Measurements from ENCODE around the gene ICE1. TPM values are rescaled to one million over a fixed set of nuclear protein-coding genes. Genes with fewer than 3 reads are reported as not detected.
"Not testable (repeated sequence)": the region's sequence is repeated elsewhere in the genome, so short reads cannot be mapped to it uniquely, and the experiment has no call there.

Gene ICE1
- total RNA-seq, 1 donor from 2014 or later: 21.8 TPM

DNA sequence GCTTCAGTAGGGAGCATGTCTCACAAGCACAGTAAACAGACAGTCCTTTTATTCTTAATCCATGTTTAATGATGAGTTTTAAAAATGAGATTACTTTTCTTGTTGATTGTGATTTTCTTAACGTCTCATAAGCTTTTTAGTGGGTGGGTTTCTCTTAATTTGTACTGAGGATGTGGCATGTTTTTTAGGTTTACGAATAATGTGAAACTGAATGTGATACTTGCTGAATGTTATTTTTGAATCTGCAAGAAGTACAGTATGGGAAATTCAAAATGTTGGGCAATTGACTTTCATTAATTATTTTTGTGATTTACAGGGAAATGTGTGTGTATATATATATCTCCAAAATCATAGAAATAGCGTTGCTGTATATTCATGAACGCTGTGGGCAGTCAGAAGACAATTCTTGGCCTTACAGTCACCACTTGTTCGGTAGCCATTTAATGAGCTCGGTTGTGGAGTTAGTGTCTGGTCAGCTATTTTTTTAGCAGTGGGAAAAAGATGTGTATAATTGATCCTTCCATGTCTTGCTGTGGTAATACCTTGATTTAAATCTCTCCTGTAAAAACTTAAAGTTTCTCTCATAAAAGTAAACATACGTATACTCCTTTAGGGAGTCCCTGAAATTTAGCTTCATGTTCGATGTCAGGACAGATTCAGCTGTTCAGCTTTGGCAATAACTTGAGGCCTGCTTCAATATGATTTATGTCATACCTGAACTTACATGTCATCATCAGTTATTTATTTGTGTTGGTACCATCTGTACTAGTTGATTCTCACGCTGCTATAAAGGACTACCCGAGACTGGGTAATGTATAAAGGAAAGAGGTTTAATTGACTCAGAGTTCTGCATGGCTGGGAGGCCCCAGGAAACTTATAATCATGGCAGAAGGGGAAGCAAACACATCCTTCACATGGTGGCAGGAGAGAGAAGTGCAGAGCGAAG lies 15.0 kb downstream of the ICE1 start:
- DNase-seq (ENCODE audit: low spot score): no peak

DNA sequence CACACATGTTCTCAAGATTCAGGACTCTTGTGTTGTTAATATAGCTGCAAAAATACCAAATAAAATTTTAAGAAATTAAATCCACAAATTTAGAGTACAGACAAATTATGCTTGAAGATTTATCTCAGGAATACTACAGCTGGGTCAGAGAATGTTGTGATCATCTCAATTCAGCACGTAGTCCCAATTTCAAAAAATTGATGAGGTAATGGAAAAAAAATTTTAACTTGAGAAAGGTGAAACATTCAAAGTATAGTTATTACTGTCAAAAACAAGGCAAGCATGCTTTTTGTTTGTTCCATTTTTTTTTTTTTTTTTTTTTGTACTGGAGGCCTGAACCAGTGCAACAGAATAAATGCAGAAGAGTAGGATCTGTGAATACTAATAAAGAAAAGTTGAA lies 29.4 kb downstream of the ICE1 start:
- no peak for DNase-seq (ENCODE audit: low spot score)

DNA sequence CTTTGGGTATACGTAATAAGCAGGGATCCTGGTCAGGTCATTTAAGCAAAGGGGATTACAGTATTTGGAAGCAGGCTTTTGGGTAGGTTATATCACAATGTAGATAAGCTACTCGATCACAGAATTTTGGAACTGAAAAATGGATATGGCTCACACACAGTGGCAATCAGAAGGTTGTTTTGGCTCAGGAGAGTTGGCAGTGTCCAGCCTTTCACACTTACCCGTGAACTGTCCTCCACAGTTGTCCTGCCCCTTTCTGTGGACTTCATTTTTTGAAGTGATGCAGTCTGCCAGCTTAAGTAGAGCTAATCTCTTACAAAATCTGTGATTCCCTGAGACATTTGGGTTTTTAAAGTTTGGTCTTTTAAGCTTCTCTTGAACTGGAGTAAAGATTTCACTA lies 30.7 kb downstream of the ICE1 start:
- DNase-seq (ENCODE audit: low spot score): no peak

DNA sequence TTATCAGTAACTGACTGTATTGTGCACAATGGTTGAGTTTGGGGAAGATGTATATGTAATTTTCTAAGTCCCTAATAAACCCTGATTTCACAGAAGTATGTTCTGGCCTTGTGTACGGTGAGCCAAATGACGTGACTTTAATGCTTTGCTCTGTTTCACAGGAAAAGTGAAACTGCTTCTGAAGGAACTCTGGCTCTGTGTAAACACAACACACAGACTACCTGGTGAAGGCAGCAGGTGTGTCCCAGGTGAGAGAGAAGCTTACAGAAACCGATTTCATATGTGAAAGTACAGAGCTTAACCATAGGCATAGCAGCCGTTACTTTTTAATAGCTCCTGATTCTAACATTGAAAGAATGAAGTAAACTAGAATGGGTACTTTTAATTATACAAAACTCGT lies 31.9 kb downstream of the ICE1 start:
- DNase-seq (ENCODE audit: low spot score): no peak

DNA sequence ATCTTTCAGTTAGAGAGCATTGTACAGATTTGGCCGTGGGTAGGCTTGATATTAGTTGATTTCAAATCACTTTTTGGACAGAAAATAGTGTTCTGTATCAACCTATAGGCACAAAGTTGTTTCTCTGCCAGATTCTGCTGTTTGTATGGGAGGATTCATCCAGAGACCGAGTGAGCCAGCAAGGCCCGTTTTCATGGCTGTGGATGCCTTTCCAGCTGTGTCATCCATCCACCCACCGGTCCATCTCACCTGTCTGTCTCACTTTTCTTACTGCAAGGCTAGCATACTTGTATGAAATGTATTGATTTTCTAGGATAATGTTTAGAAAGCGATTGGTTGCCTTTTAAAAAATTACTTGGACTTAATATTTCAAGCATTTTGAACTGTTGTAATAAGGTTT lies 34.4 kb downstream of the ICE1 start:
- DNase-seq (ENCODE audit: low spot score): no peak

DNA sequence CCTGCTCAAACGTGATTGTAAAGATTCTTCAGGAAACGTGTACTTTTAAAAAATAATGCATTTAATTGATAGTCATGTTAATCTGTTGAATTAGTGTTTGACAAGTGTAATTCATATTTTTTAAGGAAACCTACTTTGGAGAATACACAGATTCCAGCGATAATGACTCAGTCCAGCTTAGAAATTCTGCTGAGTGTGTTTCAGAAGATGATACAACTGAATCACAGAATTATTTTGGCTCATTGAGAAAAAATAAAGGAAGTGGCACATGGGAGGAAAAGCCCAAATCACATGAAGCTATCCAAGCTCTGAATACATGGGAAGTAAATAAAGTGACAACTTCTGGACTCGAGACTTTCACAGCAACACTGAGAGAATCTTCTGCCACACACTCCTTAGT lies 37.8 kb downstream of the ICE1 start:
- DNase-seq (ENCODE audit: low spot score): no peak

DNA sequence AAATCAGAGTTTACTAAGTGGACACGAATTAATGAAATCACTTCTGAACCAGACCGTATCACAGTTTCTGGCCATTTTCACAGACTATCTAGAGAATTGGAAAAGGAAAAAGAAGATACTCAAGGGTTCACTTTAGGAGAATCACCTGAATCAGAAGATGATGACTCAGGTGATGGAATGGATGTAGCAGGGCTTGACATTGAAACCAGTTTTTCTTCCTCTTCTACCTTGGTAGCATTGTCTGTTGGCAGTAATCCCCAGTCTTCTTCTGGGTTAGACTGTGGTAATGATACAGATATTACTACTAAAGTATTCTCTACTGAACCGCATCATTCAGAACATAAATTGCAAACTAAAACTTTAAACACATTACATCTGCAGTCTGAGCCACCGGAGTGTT lies 38.5 kb downstream of the ICE1 start:
- DNase-seq (ENCODE audit: low spot score): no peak

DNA sequence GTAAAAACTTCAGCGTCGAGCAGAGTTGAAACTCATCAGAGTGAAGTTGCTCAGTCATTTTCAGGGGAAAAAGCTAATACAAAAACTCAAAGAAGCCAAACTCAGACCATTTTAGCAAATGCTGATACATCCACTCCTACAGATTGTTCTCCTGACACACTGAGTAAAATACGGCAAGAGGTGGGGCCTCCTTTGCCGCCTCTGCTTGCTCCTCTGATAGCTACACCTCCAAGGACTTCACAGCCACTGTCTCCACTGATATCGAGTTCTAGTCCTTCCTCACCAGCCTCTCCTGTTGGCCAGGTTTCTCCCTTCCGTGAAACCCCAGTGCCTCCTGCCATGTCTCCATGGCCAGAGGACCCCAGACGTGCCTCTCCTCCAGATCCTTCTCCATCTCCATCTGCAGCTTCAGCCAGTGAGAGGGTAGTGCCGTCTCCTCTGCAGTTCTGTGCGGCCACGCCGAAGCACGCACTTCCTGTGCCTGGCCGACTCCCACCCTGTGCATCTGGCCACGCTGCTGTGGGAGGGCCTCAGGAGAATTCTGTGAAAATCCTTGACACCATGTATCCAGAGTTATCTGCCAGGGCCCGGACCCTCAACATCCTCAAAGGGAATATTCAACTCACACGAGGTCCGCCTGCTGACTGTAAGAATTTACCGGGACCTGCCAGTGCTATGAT lies 41.7 kb downstream of the ICE1 start:
- no peak for DNase-seq (ENCODE audit: low spot score)

DNA sequence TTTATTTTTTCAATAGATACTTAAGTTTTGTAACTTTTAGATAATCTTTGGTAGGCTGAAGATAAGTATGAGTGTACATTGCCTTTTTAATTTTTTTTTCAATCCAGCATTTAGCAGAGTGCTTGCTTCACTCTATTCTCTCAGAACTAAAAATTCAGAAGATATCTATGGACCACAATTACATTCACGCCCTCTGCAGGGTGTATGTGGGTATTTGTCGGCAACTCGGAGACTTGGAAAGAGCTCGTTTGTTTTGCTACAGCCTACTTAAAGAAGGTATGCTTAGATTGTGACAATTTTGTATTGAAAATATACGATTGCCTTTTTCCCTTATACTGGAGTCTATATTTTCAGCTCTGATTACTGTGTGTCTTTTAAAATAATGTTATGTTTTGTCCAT lies 43.8 kb downstream of the ICE1 start:
- no peak for DNase-seq (ENCODE audit: low spot score)

DNA sequence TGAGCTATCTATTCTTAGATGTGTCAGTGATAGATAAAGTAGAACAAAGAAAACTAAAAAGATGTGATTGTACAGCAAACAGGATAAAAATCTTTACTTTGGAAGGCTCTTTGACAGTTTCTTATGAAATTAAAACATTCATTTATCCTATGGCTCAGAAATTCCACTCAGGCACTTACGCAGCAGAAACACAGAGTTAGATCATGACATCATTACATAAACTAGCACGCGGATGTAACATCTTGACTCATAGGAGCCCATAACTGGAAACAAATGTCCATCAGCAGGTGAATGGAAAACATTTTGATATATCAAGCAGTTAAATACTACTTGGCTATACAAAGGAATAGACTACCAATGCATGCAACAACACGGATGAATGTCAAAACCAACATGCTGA lies 45.3 kb downstream of the ICE1 start:
- DNase-seq (ENCODE audit: low spot score): no peak

DNA sequence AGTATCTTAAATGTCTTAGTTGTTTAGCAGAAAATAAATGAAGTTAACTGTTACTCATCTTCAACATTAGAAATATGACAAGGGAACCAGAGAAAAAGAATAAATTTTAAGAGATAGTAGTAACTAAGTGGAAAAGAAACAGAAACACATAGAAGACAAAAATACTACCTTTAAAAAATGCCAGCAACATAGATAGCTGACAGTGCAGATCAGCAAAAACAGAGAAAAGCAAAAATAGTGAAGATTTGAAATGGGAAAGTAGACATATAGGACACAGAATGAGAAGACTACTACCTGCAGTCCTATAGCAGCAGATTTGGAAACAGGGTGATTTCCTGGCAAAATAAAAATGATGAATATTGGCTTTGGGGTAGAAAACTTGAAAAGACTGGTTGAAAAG lies 48.5 kb downstream of the ICE1 start:
- DNase-seq (ENCODE audit: low spot score): no peak

DNA sequence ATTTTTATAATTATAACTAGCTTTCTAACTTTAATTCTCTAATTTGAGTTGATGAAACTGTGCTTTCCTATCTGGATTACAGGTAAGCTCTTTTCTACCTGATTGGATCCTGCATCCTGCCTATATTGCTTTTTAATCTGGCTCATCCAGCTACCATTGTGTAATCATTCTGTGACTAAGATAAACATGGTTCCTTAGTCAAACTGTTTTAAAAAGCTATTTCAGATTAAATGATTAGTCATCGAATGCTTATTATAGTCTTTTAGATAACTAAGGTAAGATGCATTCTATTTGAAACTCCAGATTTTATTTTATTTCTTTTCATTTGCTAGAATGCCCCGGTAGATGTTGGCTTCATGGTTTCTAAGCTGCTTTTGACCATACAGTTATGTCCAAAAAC lies 50.7 kb downstream of the ICE1 start:
- DNase-seq (ENCODE audit: low spot score): no peak

DNA sequence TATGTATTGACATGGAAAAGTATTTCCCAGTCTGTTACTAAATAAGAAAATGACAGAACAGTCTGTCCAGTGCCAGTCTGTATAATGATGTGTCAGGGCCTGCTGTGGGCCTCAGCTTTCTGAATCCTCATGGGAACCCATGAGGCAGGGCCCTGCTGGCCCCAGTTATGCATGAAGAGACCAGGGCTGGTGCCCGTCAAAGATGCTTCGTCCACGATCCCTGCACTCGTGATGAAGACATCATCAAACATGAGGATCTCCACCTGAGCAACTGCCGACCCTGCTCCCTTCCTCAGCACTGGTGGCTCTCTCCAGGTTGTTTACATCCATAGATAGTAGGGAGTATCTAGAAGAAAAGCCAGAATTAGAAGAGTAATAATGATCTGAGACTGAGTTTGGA lies 52.5 kb downstream of the ICE1 start:
- no peak for DNase-seq (ENCODE audit: low spot score)

DNA sequence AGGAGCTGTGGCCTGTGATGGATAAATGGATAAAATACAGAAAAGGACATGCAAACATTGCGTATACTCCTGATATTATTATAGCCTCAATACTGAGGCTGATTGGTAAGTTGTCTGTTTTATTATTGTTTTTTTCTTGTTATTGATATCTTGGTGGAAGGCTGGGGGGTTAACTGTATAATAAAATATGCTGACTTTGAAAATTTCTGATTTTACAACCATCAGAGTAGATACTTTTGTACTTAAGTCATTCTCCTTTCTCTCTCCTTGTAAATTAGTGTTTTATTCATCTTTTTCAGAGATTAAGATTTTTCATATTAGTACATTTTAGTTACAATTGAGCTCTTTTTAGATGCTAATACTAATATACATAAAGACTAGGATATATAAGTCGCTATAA lies 53.5 kb downstream of the ICE1 start:
- DNase-seq (ENCODE audit: low spot score): no peak

DNA sequence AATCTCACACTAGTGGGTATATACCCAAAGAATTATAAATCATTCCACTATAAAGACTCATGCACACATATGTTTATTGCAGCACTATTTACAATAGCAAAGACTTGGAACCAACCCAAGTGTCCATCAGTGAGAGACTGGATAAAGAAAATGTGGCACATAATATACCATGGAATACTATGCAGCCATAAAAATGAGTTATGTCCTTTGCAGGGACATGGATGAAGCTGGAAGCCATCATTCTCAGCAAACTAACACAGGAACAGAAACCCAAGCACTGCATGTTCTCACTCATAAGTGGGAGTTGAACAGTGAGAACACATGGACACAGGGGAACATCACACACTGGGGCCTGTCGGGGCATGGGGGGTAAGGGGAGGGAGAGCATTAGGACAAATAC lies 57.1 kb downstream of the ICE1 start:
- DNase-seq (ENCODE audit: low spot score): not testable (repeated sequence)

DNA sequence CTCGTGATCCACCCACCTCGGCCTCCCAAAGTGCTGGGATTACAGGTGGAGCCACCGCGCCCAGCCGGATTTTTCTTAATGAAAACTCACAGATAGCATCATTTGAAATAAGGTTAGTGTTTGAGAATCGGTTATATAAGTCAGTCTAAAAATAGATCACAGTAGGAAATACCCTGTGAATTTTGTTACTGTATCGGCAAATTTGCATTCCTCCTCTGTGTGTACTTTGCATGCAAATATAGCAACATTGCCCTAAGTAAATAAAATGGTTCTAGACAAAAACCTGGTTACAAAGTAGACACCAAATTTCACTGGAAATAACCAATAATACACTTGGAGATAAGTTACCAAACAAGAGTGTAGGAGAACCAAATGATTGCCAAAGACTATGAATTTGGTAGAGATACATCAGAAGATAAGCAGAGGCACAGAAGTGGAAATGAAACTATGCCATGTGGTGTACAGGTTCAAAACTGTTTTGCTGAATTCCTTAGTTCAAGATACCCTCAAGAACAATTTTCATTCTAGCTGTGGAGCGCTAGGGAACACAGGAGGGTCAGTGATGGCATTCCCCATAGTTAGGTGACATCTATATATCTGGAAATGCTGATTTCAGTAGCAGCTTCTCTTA lies 58.1 kb downstream of the ICE1 start:
- no peak for DNase-seq (ENCODE audit: low spot score)

DNA sequence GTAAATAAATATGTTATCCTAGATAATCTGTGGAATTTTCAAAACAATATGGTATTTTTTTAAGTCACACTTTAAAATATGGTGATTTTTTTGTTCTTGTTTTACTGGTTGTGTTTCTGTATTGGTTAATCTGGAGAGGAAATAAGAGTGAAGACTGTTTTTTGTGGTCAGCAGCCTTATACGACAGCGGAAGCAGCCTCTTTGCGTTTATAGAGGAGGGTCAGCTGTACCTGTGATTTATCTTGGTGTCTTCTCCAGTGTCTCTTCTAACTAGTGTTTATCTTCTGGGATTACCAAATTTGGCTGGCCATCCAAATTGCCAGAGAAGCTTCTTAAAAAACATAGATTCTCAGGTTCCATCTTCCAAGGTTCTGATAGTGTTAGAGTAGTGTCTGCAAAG lies 58.7 kb downstream of the ICE1 start:
- no peak for DNase-seq (ENCODE audit: low spot score)

DNA sequence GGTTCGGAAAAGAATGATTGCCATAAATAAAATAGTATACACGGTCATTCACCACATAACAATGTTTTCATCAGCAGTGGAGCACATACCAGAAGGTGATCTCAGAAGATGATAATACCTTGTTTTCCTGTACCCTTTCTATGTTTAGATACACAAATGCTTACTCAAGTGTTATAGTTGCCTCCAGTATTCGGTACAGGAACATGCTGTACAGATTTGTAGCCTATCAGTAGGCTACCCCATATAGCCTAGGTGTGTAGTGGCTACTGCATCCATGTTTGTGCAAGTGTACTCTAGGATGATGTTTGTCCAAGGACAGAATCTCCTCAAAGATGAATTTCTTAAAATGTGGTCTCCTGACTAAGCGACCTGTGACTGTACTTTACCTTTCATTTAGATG lies 59.2 kb downstream of the ICE1 start:
- DNase-seq (ENCODE audit: low spot score): no peak

DNA sequence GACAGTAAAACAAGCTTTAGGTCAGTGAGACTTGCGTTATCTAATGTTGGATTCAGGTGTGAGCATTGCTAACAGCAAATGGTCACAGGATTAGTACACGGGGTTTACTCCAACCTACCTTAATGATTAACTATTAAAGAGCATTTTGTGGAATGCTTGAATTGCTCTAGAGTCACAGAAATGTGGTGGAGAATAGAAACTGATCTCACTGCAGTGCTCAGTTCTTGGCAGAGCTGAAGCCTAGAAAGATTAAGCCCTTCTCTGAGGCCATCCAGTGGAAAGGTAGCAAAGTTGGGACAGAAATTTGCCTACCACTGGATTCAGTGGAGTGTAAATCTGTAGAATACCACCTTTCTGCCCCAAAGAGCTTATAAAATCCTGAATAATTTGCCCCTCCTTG lies 60.9 kb downstream of the ICE1 start:
- no peak for DNase-seq (ENCODE audit: low spot score)

DNA sequence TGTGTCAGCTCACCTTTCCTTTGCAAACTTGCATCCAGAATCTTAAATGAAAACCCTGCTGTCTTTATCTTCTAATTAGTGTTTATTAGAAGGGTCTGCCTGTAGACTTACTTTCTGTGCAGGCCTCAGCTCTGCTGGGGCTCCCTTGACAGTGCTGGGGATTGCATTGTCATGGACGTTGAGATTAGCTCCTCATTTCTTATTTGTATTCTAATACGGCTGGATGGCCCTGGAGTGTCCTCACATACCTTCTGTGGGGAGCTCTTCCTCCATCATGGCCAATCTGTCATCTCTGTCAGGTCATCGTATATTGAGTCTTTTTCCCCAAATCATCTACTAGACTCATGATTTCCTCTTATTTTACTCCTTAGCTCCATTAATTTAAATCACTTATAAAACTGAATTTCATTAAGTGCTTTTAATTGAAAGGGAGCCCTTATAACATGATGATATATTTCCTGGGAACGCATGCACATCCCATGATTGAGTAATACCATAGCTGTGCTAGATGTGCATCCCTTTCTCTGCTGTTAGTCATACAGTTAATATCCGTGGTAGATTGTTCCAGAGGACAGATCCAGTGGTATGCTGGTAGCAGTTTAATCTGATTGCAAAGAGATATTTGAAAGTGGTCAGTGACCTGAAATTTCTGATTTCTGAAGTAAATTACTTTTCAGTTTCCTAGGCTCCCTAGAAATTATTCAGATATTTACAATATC lies 61.6 kb downstream of the ICE1 start:
- DNase-seq (ENCODE audit: low spot score): no peak

DNA sequence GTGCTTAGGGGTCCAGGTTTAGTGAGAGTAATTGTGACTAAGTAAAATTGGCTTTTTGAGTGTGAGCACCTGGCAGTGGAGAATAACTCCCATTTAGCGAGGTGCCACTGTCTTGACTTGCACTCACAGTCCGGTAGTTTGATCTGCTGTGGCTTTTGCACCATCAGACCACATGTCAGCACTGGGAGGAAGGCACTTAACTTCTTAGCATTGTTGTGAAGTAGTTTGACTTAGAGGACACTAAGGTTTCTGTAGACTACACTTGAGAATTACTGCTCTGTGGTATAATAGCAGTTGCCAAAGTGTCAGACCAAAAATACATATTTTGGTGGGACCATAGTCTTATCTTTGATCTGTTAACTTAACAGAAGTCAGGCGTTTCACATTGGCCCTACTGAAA lies 63.6 kb downstream of the ICE1 start:
- no peak for DNase-seq (ENCODE audit: low spot score)
